ENCODE results near the gene FMC1. TPM values are rescaled to one million over a fixed set of nuclear protein-coding genes. Genes with fewer than 3 reads are reported as not detected.

The FMC1 gene
- total RNA-seq, 6 experiments from 2014 or later: 9.5 to 17.5 (median 14.0) TPM

GRCh38 chr7:139393621-139394211, 52.6 kb downstream of the FMC1 start:
- no peaks in the 10 kb centered on the region for H3K9me3 Mint-ChIP-seq
- H3K4me3 Mint-ChIP-seq: no peak overlapping the region
- peaks cover 41% of the 10 kb centered on the region for H3K4me1 Mint-ChIP-seq (ENCODE audit: low read depth)
- no peaks in the 10 kb centered on the region for H3K27me3 Mint-ChIP-seq (ENCODE audit: insufficient read depth)
- DNase-seq: peak; percentile 27
- no peak for TF ChIP-seq CTCF (IDR thresholded peaks at IDR 0.05)
- peaks cover 32% of the 10 kb centered on the region for H3K36me3 Mint-ChIP-seq (ENCODE audit: low read depth)
- no peak overlapping the region for H3K27ac Mint-ChIP-seq

- no peak for DNase-seq
- Mint-ChIP-seq H3K4me3 (no peak overlapping the region), H3K4me1 (ENCODE audit: low read depth) (peaks cover 41% of the 10 kb centered on the region), H3K27ac (no peak overlapping the region; the same call in 1 of the 2 replicates), H3K9me3 (no peaks in the 10 kb centered on the region), H3K27me3 (ENCODE audit: insufficient read depth) (no peaks in the 10 kb centered on the region), H3K36me3 (ENCODE audit: low read depth) (peaks cover 24% of the 10 kb centered on the region)
- TF ChIP-seq CTCF (IDR thresholded peaks at IDR 0.05): no peak
Observed at GRCh38 chr7:139394540-139394939, 53.4 kb downstream of the FMC1 start.

Other genes with a start within 250 kb of the FMC1 start
- 10 to 100 TPM; 29.4 to 36.1 (median 33.1) TPM for gene ZC3HAV1, start 231.6 kb upstream of the FMC1 start, total RNA-seq (2021; fragmentation: NEBNext Ultra II Directional; extraction: Animal tissue kit (Norgen Biotek cat#: 25700))
- 10 to 100 TPM in 1 of 6 experiments, 1 to 10 TPM in 5; 7.7 to 10.1 (median 9.3) TPM for gene UBN2, start 110.1 kb upstream of the FMC1 start, total RNA-seq (2021; fragmentation: NEBNext Ultra II Directional; extraction: Animal tissue kit (Norgen Biotek cat#: 25700))
- 10 to 100 TPM; 55.1 to 74.4 (median 66.1) TPM for gene LUC7L2, start 18.6 kb downstream of the FMC1 start, total RNA-seq (2021; fragmentation: NEBNext Ultra II Directional; extraction: Animal tissue kit (Norgen Biotek cat#: 25700))
- not detected for gene KLRG2, start 142.3 kb downstream of the FMC1 start, total RNA-seq (2021; fragmentation: NEBNext Ultra II Directional; extraction: Animal tissue kit (Norgen Biotek cat#: 25700))
- not detected for gene CLEC2L, start 182.3 kb downstream of the FMC1 start, total RNA-seq (2021; fragmentation: NEBNext Ultra II Directional; extraction: Animal tissue kit (Norgen Biotek cat#: 25700))

Measured in HFFc6 (cell line).